GM18861 (cell line): ENCODE measurements around the gene HARBI1.
"Not testable (repeated sequence)": the region's sequence is repeated elsewhere in the genome, so short reads cannot be mapped to it uniquely, and the experiment has no call there.

Experiments
- ATAC-seq: cut with Tn5 transposase; IDR thresholded peaks from one replicate; pipeline ENCODE4 v1.9.1; 2021; ENCODE audit not compliant: unreplicated experiment

The HARBI1 gene

GRCh38 chr11:46597609-46598219 is 19.3 kb downstream of the HARBI1 start:
- ATAC-seq = no peak

- no peak for ATAC-seq
These were observed 19.9 kb downstream of the HARBI1 start for GRCh38 chr11:46597155-46597554.

DNA sequence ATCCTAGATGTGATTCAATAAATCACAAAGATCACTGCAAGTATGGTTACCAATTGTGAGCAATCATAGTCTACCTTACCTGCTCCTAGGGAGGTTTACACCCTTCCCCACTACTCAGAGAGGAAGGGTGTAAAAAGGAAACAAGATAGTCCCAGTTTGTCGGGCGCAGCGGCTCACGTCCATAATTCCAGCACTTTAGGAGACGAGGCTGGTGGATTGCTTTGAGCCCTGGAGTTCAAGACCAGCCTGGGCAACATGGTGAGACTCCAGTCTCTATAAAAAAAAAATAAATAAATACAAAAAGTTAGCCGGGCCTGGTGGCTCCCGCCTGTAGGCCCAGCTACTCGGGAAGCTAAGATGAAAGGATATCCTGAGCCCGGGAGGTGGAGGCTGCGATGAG is 22.2 kb downstream of the HARBI1 start:
- ATAC-seq = no peak

GRCh38 chr11:46594374-46594700 is 22.7 kb downstream of the HARBI1 start:
- ATAC-seq = no peak

GRCh38 chr11:46593550-46594373 is 23.3 kb downstream of the HARBI1 start, which contains the start of gene AMBRA1:
Gene AMBRA1 (minus strand): TSS chr11:46594023. CDS start chr11:46548380, 45,643 bp downstream.
- peak; percentile 68 for ATAC-seq

GRCh38 chr11:46590740-46591605 is 26.1 kb downstream of the HARBI1 start:
- ATAC-seq = no peak

DNA sequence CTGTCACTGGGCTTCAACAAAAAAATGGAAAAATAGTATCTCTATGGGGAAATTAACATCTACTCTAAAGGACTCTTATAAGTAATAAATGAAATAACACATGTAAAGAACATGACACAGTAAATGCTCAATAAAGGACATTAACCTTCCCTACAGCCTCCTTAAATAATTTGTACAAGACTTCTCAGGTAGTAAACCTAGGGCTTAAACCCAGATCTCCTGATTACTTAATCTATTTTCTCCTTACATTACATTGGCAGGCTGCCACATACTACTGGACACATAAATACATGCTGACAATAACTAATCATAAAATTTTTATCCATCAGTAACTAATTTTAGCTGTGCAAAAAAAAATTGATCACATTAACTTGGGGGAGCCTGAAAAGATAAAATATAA is 28.1 kb downstream of the HARBI1 start:
- no peak for ATAC-seq

DNA sequence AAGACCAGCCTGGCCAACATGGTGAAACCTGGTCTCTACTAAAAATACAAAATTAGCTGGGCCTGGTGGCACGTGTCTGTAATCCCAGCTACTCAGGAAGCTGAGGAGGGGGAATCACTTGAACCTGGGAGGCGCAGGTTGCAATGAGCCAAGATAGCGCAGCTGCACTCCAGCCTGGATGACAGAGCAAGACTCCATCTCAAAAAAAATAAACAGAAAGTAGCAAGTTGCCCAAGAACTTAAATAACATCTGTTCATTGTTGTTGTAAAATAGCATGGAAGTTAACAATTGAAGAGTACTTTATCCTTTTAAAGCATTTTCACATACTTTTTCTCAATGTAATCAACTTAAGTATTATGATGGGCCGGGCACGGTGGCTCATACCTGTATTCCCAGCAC is 28.9 kb downstream of the HARBI1 start:
- ATAC-seq = no peak

DNA sequence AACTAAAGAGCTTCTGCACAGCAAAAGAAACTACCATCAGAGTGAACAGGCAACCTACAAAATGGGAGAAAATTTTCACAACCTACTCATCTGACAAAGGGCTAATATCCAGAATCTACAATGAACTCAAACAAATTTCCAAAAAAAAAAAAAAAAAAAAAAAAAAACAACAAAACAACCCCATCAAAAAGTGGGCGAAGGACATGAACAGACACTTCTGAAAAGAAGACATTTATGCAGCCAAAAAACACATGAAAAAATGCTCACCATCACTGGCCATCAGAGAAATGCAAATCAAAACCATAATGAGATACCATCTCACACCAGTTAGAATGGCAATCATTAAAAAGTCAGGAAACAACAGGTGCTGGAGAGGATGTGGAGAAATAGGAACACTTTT is 33.5 kb downstream of the HARBI1 start:
- ATAC-seq = not testable (repeated sequence)

- no peak for ATAC-seq
These were observed 34.4 kb downstream of the HARBI1 start for GRCh38 chr11:46582588-46582987.

- ATAC-seq = no peak
These were observed 40.0 kb downstream of the HARBI1 start for GRCh38 chr11:46577058-46577457.

GRCh38 chr11:46574656-46575055 is 42.4 kb downstream of the HARBI1 start:
- ATAC-seq = no peak

- no peak for ATAC-seq
These were observed 46.1 kb downstream of the HARBI1 start for GRCh38 chr11:46570790-46571398.

DNA sequence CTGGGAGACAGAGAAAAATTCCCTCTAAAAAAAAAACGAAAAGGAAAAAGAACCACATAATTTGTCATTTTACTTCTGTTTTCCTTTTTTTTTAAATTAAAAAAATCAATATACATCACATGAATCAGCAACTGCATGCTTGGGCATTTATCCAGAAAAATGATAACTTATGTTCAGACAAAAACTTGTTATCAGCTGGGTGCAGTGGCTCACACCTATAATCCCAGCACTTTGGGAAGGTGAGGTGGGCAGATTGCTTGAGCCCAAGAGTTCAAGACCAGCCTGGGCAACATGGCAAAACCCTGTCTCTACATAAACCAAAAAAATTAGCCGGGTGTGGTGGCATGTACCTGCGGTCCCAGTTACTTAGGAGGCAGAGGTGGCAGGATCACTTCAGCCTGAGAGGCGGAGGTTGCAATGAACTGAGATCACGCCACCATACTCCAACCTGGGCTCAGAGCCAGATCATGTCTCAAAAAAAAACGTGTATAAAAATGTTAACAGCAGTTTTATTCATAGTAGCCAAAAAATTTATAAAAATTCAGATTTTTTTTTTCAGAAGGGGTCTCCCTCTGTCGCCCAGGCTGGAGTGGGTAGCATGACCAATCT is 51.7 kb downstream of the HARBI1 start:
- no peak for ATAC-seq

DNA sequence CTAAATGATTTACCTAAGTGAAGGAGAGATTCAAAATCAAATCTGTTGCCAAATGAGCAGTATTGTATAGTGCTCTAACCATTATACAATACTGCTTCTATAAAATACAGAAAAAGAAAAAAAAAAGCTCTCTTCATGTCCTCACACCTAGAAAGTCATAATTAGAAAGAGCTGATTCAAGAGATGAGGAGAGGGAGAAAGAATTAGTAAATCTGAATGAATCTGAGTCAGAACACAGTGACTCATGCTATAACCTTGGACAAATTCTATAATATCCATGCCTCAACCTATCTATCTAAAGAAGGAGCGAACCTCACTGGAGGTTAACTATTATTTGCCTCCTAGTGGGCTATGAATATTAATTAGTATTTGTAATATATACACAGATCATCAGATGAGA is 52.6 kb downstream of the HARBI1 start:
- ATAC-seq = no peak

DNA sequence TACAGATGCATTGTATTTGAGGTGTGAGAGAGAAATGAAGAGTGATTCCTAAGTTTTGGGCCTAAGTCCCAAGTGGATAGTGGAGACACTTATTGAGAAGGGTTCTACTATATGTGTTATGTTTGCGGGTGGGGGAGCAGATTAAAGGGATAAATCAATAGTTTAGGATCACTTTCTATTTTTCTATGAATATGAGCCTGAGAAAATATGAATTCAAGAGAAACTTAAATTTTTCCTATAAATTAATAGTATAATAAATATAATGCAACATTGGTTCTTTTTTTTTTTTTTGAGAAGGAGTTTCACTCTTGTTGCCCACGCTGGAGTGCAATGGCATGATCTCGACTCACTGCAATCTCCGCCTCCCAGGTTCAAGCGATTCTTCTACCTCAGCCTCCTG is 54.5 kb downstream of the HARBI1 start:
- no peak for ATAC-seq

DNA sequence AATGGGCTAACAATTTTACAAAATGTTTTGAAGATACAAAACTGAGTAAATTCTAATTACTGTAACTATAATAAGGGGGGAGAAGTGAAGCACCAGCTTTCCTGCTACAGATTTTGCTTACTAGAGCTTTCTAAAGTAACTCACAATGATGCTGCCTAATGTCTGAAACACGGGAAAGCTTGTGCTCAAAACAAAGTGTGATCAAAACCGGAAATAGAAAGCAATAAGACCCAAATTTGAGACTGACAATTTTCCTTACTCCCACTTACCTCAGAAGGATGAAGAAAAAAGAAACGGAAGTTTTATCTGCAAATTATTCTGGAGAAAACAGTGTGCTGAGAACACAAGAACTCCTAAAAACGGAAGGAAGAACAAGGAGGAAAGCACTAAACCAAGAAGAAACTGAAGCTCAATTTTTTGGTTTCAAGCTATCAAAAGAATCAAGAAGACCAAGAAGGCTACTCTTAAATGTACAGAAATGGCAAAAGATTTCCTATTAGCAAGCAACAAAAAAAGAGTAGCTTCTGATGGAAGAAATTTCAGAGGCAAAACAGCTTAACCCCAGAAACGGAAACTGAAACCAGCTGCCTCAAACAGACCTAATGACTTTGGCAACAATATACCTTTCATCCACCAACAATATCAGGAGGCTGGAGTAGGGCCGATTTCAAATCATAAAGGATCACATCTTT is 56.6 kb downstream of the HARBI1 start:
- peak; percentile 41 for ATAC-seq

GRCh38 chr11:46559815-46560214 is 57.2 kb downstream of the HARBI1 start:
- no peak for ATAC-seq

GRCh38 chr11:46557684-46558151 is 59.3 kb downstream of the HARBI1 start:
- ATAC-seq = no peak
